MM.1S (cell line): ENCODE data around the gene UBAC2.

Source experiments
- EZH2phosphoT487 ChIP-seq: fragments of 300-600 bp; sonication (generic); IDR thresholded peaks from 2 replicates; pipeline ENCODE4 v1.6.1; 2018; ENCODE audit warnings: antibody characterized with exemption, low read length
- TF ChIP-seq, protein P1 (sequence below): fragments of 300-600 bp; sonication (generic); IDR thresholded peaks from 2 replicates; pipeline ENCODE4 v1.5.1; 2016; ENCODE audit warnings: antibody characterized with exemption, low read length, mixed read lengths

DNA sequence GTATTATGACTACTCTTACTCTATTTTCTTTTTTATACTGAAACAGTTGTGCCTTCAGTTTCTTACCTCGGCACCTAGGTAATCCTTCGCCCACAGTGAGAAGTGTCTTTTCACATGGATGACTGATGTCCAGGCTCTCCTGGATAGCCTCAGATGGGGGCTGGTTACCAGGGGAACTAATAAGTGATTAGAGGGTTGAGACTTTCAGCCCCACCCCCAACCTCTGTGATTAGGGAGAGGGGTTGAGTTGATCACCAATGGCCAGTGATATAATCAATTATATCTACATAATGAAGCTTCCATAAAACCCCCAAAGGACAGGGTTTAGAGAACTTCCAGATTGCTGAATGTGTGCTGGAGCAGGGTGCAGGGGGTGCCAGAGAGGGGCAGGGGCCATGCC is 149.5 kb downstream of the UBAC2 start:
- TF ChIP-seq, protein P1, sequence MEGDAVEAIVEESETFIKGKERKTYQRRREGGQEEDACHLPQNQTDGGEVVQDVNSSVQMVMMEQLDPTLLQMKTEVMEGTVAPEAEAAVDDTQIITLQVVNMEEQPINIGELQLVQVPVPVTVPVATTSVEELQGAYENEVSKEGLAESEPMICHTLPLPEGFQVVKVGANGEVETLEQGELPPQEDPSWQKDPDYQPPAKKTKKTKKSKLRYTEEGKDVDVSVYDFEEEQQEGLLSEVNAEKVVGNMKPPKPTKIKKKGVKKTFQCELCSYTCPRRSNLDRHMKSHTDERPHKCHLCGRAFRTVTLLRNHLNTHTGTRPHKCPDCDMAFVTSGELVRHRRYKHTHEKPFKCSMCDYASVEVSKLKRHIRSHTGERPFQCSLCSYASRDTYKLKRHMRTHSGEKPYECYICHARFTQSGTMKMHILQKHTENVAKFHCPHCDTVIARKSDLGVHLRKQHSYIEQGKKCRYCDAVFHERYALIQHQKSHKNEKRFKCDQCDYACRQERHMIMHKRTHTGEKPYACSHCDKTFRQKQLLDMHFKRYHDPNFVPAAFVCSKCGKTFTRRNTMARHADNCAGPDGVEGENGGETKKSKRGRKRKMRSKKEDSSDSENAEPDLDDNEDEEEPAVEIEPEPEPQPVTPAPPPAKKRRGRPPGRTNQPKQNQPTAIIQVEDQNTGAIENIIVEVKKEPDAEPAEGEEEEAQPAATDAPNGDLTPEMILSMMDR = no peak
- no peak for TF ChIP-seq EZH2phosphoT487
